Activated naive CD4-positive, alpha-beta T cell treated with anti-CD3 and anti-CD28 coated beads for 36 hours (primary cell): Measurements from ENCODE around the gene POT1. TPM values are rescaled to one million over a fixed set of nuclear protein-coding genes. Genes with fewer than 3 reads are reported as not detected.

Source experiments
- CTCF ChIA-PET: fragments of 350-600 bp; sonication (Branson Sonifier 250); formaldehyde crosslinking; loops from one replicate; lab custom pipeline; 2021; ENCODE audit warnings: antibody characterized with exemption; lab: Charles Lee
- DNase-seq: peaks from one replicate; pipeline ENCODE4 v3.0.0-alpha.2; 2020
- H3K27ac Mint-ChIP-seq: one replicate; pipeline ENCODE4 v1.8.0; 2021; ENCODE audit warnings: mild to moderate bottlenecking, mixed read lengths
- H3K27me3 Mint-ChIP-seq: one replicate; pipeline ENCODE4 v1.8.0; 2021; ENCODE audit warnings: low read depth, mixed read lengths
- H3K36me3 Mint-ChIP-seq: one replicate; pipeline ENCODE4 v1.8.0; 2021; ENCODE audit warnings: low read depth, mixed read lengths
- H3K4me1 Mint-ChIP-seq: one replicate; pipeline ENCODE4 v1.8.0; 2021; ENCODE audit warnings: low read depth, mixed read lengths
- H3K4me3 Mint-ChIP-seq: one replicate; pipeline ENCODE4 v1.8.0; 2021; ENCODE audit warnings: mild to moderate bottlenecking, moderate library complexity, mixed read lengths
- H3K9me3 Mint-ChIP-seq: one replicate; pipeline ENCODE4 v1.8.0; 2021; ENCODE audit warnings: mixed read lengths
- intact Hi-C: fragments of 100-400 bp; cut with micrococcal nuclease; formaldehyde crosslinking; loops from one replicate; pipeline ENCODE4 v1.15.1; 2023
- total RNA-seq, 2 experiments: library from RNA; stranded (reverse); gene quantifications; one replicate each; pipeline ENCODE4 v1.2.3, GENCODE V29; 2021

The POT1 gene
- total RNA-seq, 2 experiments from 2014 or later = 36.1 to 38.3 TPM

DNA sequence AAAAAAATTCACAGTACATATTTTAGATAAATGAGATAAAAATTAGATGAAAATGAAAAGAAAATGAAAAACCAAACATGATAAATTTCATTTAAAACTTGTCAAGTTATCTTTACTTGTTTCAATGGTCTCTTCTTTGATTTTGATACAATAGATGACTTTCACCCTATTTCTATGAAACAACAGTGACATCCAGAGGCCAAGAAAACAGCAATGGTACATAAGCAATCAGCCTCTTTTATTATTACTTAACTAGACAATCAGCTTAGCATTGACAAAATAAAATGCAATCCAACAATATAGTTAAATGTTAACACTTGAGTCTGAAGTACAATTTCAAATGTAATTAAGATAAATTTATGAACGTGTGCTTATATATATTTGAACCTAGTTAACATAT lies 89.2 kb downstream of the POT1 start:
- CTCF ChIA-PET = no interaction called here
- Mint-ChIP-seq H3K9me3 (no peaks in the 10 kb centered on the region), H3K36me3 (peaks cover 19% of the 10 kb centered on the region), H3K27ac (no peak overlapping the region), H3K4me3 (no peak overlapping the region), H3K27me3 (no peaks in the 10 kb centered on the region), H3K4me1 (no peaks in the 10 kb centered on the region)
- no peak for DNase-seq
- intact Hi-C loops = no loop called here

DNA sequence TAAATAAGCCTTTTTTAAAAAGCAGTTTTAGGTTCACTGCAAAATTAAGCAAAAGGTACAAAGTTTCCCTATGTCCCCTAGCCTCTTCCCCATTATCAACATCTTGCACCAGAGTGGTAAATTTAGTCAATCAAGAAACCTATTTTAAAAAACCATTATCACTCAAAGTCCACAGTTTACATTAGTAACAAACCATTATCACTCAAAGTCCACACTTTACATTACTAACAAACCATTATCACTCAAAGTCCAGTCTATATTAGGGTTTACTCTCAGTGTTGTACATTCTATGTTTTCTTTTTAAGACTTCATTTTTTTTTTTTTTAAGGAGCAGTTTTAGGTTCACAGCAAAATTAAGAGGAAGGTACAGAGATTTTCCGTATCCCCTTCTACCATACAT lies 89.9 kb downstream of the POT1 start:
- H3K27ac Mint-ChIP-seq = no peak overlapping the region
- intact Hi-C loops = no loop called here
- CTCF ChIA-PET = interaction anchor here (1.2 kb wide), 1 partner anchor 18 kb away, joined by 3 read pairs; no protein-coding TSS in a partner anchor
- DNase-seq = no peak
- H3K27me3 Mint-ChIP-seq = no peaks in the 10 kb centered on the region
- H3K4me3 Mint-ChIP-seq = no peak overlapping the region
- peaks cover 22% of the 10 kb centered on the region for H3K36me3 Mint-ChIP-seq
- H3K4me1 Mint-ChIP-seq = no peaks in the 10 kb centered on the region
- H3K9me3 Mint-ChIP-seq = no peaks in the 10 kb centered on the region

DNA sequence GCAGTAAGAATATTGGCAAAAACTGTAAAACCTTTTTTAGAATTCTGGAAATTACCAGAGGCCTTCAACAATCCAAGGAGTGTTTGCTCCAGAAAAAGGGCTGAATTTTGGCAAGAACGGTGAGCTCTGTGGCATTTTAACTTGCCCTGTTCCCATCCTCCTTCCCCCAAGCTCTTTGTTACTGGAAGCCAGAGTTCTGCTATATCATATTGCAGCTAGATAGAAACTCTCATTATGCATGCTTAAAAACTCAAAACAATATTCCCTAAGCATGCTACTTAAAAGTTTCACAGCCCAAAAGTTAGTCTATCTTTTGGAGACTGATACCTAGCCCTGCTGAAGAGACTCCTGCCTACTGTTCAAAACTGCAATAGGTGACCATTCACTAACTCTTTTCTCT lies 93.5 kb downstream of the POT1 start:
- H3K4me1 Mint-ChIP-seq = no peaks in the 10 kb centered on the region
- H3K27ac Mint-ChIP-seq = no peak overlapping the region
- no peaks in the 10 kb centered on the region for H3K9me3 Mint-ChIP-seq
- H3K36me3 Mint-ChIP-seq = peaks cover 28% of the 10 kb centered on the region
- H3K4me3 Mint-ChIP-seq = no peak overlapping the region
- no peak for DNase-seq
- CTCF ChIA-PET = interaction anchor here (0.8 to 1.5 kb wide), 2 partner anchors 11 to 890 kb away, joined by 3 read pairs; no protein-coding TSS in a partner anchor
- intact Hi-C loops = no loop called here
- H3K27me3 Mint-ChIP-seq = no peaks in the 10 kb centered on the region

- CTCF ChIA-PET = no interaction called here
- Mint-ChIP-seq H3K36me3 (peaks cover 9% of the 10 kb centered on the region), H3K27ac (no peak overlapping the region), H3K9me3 (no peaks in the 10 kb centered on the region), H3K27me3 (peaks cover 13% of the 10 kb centered on the region), H3K4me1 (no peaks in the 10 kb centered on the region), H3K4me3 (no peak overlapping the region)
- no peak for DNase-seq
- intact Hi-C loops = no loop called here
These were observed 110.8 kb downstream of the POT1 start for GRCh38 chr7:124818807-124819206.

GRCh38 chr7:124813994-124814798 lies 115.4 kb downstream of the POT1 start:
- Mint-ChIP-seq H3K27ac (no peak overlapping the region), H3K4me3 (no peak overlapping the region), H3K4me1 (no peaks in the 10 kb centered on the region), H3K36me3 (no peaks in the 10 kb centered on the region), H3K9me3 (no peaks in the 10 kb centered on the region), H3K27me3 (peaks cover 23% of the 10 kb centered on the region)
- CTCF ChIA-PET = no interaction called here
- no peak for DNase-seq
- intact Hi-C loops = no loop called here

GRCh38 chr7:124812764-124813163 lies 116.9 kb downstream of the POT1 start:
- Mint-ChIP-seq H3K27me3 (peaks cover 25% of the 10 kb centered on the region), H3K27ac (no peak overlapping the region), H3K9me3 (no peaks in the 10 kb centered on the region), H3K4me3 (no peak overlapping the region), H3K36me3 (no peaks in the 10 kb centered on the region), H3K4me1 (no peaks in the 10 kb centered on the region)
- DNase-seq = no peak
- CTCF ChIA-PET = no interaction called here
- intact Hi-C loops = no loop called here

DNA sequence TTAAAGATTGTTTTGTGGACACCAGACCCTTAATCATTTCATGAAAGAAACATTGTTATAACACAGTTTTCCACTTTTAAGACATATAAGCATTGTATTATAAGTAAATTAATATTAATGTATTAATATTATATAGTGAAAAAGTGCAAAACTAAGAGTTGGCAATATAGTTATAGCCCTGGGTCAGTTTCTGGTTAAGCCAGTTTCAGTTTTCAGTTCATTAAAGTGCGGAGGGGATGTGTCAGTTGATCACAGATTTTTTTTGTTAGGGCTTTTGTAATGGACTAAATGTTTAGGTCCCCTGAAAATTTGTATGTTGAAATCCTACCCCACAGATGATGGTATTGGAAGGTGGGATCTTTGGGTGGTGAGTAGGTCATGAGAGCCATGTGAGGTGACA lies 118.3 kb downstream of the POT1 start:
- Mint-ChIP-seq H3K27ac (no peak overlapping the region), H3K4me3 (no peak overlapping the region), H3K9me3 (no peaks in the 10 kb centered on the region), H3K27me3 (peaks cover 23% of the 10 kb centered on the region), H3K36me3 (no peaks in the 10 kb centered on the region), H3K4me1 (no peaks in the 10 kb centered on the region)
- CTCF ChIA-PET = no interaction called here
- DNase-seq = no peak
- intact Hi-C loops = no loop called here

- no peak overlapping the region for H3K4me3 Mint-ChIP-seq
- no peak overlapping the region for H3K27ac Mint-ChIP-seq
- H3K27me3 Mint-ChIP-seq = peaks cover 23% of the 10 kb centered on the region
- CTCF ChIA-PET = interaction anchor here (0.6 kb wide), 1 partner anchor 1128 kb away, joined by 3 read pairs; no protein-coding TSS in a partner anchor
- no peaks in the 10 kb centered on the region for H3K9me3 Mint-ChIP-seq
- H3K4me1 Mint-ChIP-seq = no peaks in the 10 kb centered on the region
- intact Hi-C loops = no loop called here
- no peaks in the 10 kb centered on the region for H3K36me3 Mint-ChIP-seq
- no peak for DNase-seq
These were observed 119.0 kb downstream of the POT1 start for GRCh38 chr7:124810605-124811004.

- Mint-ChIP-seq H3K36me3 (no peaks in the 10 kb centered on the region), H3K4me3 (no peak overlapping the region)
- CTCF ChIA-PET = no interaction called here
These were observed 121.4 kb downstream of the POT1 start for GRCh38 chr7:124808206-124808605.

GRCh38 chr7:124801330-124801895 lies 128.2 kb downstream of the POT1 start:
- no peaks in the 10 kb centered on the region for H3K9me3 Mint-ChIP-seq
- H3K36me3 Mint-ChIP-seq = no peaks in the 10 kb centered on the region
- H3K27ac Mint-ChIP-seq = no peak overlapping the region
- intact Hi-C loops = no loop called here
- DNase-seq = no peak
- H3K27me3 Mint-ChIP-seq = peaks cover 27% of the 10 kb centered on the region
- CTCF ChIA-PET = no interaction called here
- no peaks in the 10 kb centered on the region for H3K4me1 Mint-ChIP-seq
- no peak overlapping the region for H3K4me3 Mint-ChIP-seq

More at GRCh38 chr7:124808206-124808605, 121.4 kb downstream of the POT1 start:
- no peaks in the 10 kb centered on the region for H3K9me3 Mint-ChIP-seq
- no peaks in the 10 kb centered on the region for H3K4me1 Mint-ChIP-seq
- no peak overlapping the region for H3K27ac Mint-ChIP-seq
- intact Hi-C loops = no loop called here
- peaks cover 10% of the 10 kb centered on the region for H3K27me3 Mint-ChIP-seq
- no peak for DNase-seq

DNA sequence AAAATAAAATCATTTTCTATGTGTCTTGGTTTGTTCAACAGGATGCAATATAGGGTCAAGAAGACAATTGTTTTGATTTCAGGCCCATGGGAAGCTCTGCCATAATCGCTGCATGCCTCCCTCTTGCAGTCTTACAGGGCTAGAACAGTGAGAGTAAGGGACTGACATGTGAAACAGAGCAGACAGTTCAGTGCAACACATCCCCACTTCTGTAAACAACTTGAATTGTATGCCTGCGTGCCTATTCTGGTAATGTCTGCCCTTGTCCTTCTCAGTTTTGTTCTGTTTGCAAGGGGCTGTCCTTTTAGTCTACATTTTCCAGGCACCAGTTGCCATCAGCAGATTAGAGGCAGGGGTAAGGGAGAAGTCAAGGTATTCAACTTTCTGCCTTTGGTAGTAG lies 129.2 kb downstream of the POT1 start:
- H3K4me1 Mint-ChIP-seq = no peaks in the 10 kb centered on the region
- DNase-seq = no peak
- peaks cover 31% of the 10 kb centered on the region for H3K27me3 Mint-ChIP-seq
- CTCF ChIA-PET = no interaction called here
- H3K4me3 Mint-ChIP-seq = no peak overlapping the region
- peaks cover 6% of the 10 kb centered on the region for H3K9me3 Mint-ChIP-seq
- H3K27ac Mint-ChIP-seq = no peak overlapping the region
- no peaks in the 10 kb centered on the region for H3K36me3 Mint-ChIP-seq
- intact Hi-C loops = no loop called here

- CTCF ChIA-PET = no interaction called here
- intact Hi-C loops = no loop called here
These were observed 130.2 kb downstream of the POT1 start for GRCh38 chr7:124799448-124799847.

DNA sequence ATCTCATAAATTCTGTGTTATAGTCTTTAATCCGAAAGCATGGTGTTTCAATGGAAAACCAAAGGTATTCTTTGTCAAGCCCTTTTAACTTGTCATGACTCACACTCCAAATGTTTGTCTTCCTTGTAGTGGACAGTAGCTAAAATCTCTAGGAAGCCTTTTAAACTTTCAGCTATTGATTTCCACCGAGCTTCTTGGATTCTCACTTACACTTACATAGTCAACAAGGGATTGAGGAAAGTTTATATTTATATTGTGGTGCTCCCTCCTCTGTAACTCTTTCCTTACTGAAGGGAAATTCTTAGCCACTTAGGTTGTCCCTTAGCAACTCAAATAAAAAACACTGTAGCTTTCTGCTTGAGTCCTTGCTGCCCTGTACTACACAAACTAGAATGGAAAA lies 132.9 kb downstream of the POT1 start:
- peaks cover 6% of the 10 kb centered on the region for H3K9me3 Mint-ChIP-seq
- CTCF ChIA-PET = no interaction called here
- H3K27me3 Mint-ChIP-seq = peaks cover 40% of the 10 kb centered on the region
- H3K4me1 Mint-ChIP-seq = no peaks in the 10 kb centered on the region
- H3K4me3 Mint-ChIP-seq = no peak overlapping the region
- intact Hi-C loops = no loop called here
- no peak for DNase-seq
- H3K36me3 Mint-ChIP-seq = no peaks in the 10 kb centered on the region
- no peak overlapping the region for H3K27ac Mint-ChIP-seq

More at GRCh38 chr7:124799448-124799847, 130.2 kb downstream of the POT1 start:
- Mint-ChIP-seq H3K4me1 (no peaks in the 10 kb centered on the region), H3K4me3 (no peak overlapping the region), H3K27ac (no peak overlapping the region), H3K9me3 (peaks cover 6% of the 10 kb centered on the region), H3K36me3 (no peaks in the 10 kb centered on the region), H3K27me3 (peaks cover 31% of the 10 kb centered on the region)
- DNase-seq = no peak
